ENCODE data around the gene SCARF2. TPM values are rescaled to one million over a fixed set of nuclear protein-coding genes. Genes with fewer than 3 reads are reported as not detected.

SCARF2 gene
- total and polyA plus RNA-seq, 4 donors = 0.15 to 2.0 (median 1.7) TPM

GRCh38 chr22:20408891-20409290 lies 28.7 kb downstream of the SCARF2 start:
- H3K4me3 ChIP-seq (ENCODE audit: low read depth in 1 of 3, low read length in 3 of 3) = no peak overlapping the region
- H3K27ac ChIP-seq (ENCODE audit: low read depth in 1 of 2, low read length in 2 of 2) = no peak overlapping the region
- DNase-seq (ENCODE audit: low spot score) = no peak
- WGBS = 97% methylated on average over 4 of the region's 4 CpGs
- peaks cover 0 to 18% (median 6%) of the 10 kb centered on the region in 4 donors for H3K36me3 ChIP-seq (ENCODE audit: control insufficient read depth in 4 of 4, insufficient read depth in 3 of 4, low read depth in 1 of 4, low read length in 3 of 4)
- H3K27me3 ChIP-seq (ENCODE audit: control insufficient read depth in 4 of 4, insufficient read depth in 4 of 4, low read length in 3 of 4) = no peaks in the 10 kb centered on the region
- no peak for TF ChIP-seq ZBTB33 (IDR thresholded peaks at IDR 0.05)
- no peak for TF ChIP-seq SP1 (IDR thresholded peaks at IDR 0.05)
- TF ChIP-seq GABPA (IDR thresholded peaks at IDR 0.05 in 1 of 2, conservative IDR thresholded peaks at IDR 0.05 in 1 of 2) = no peak
- no peak for TF ChIP-seq MAX (IDR thresholded peaks at IDR 0.05)
- TF ChIP-seq ATF3 (IDR thresholded peaks at IDR 0.05) = no peak
- no peak for TF ChIP-seq CTCF (IDR thresholded peaks at IDR 0.05; ENCODE audit: low read depth, low read length, missing input control)
- TF ChIP-seq YY1 (IDR thresholded peaks at IDR 0.05) = no peak
- TF ChIP-seq RAD21 (IDR thresholded peaks at IDR 0.05) = no peak
- no peak for TF ChIP-seq FOXA2 (IDR thresholded peaks at IDR 0.05)
- no peak for TF ChIP-seq EGR1 (IDR thresholded peaks at IDR 0.05; ENCODE audit: low read depth in 2 of 2)
- H3K4me1 ChIP-seq (ENCODE audit: control insufficient read depth in 4 of 4, insufficient read depth in 4 of 4, low read length in 3 of 4) = no peaks in the 10 kb centered on the region
- H3K9ac ChIP-seq (ENCODE audit: low read depth in 1 of 2, low read length in 2 of 2) = no peak overlapping the region
- H3K9me3 ChIP-seq (ENCODE audit: control insufficient read depth in 4 of 4, low read length in 3 of 4) = no peaks in the 10 kb centered on the region

- DNase-seq (ENCODE audit: low spot score) = no peak
- peaks cover 0 to 18% (median 6%) of the 10 kb centered on the region in 4 donors for H3K36me3 ChIP-seq (ENCODE audit: control insufficient read depth in 4 of 4, insufficient read depth in 3 of 4, low read depth in 1 of 4, low read length in 3 of 4)
- WGBS = 92% methylated on average over 3 of the region's 3 CpGs
Measured at GRCh38 chr22:20407829-20408228, 29.8 kb downstream of the SCARF2 start.

More at GRCh38 chr22:20407829-20408228, 29.8 kb downstream of the SCARF2 start:
- Histone ChIP-seq H3K27ac (ENCODE audit: low read depth in 1 of 2, low read length in 2 of 2) (no peak overlapping the region), H3K27me3 (ENCODE audit: control insufficient read depth in 4 of 4, insufficient read depth in 4 of 4, low read length in 3 of 4) (no peaks in the 10 kb centered on the region), H3K9ac (ENCODE audit: low read depth in 1 of 2, low read length in 2 of 2) (no peak overlapping the region), H3K4me3 (ENCODE audit: low read depth in 1 of 3, low read length in 3 of 3) (no peak overlapping the region), H3K4me1 (ENCODE audit: control insufficient read depth in 4 of 4, insufficient read depth in 4 of 4, low read length in 3 of 4) (peaks cover 0 to 6% (median 4%) of the 10 kb centered on the region in 4 donors), H3K9me3 (ENCODE audit: control insufficient read depth in 4 of 4, low read length in 3 of 4) (no peaks in the 10 kb centered on the region)
- no peak for TF ChIP-seq CTCF (IDR thresholded peaks at IDR 0.05; ENCODE audit: low read depth, low read length, missing input control)
- no peak for TF ChIP-seq YY1 (IDR thresholded peaks at IDR 0.05)
- TF ChIP-seq HNF4A (conservative IDR thresholded peaks at IDR 0.05) = no peak
- TF ChIP-seq RAD21 (IDR thresholded peaks at IDR 0.05) = no peak
- TF ChIP-seq TAF1 (conservative IDR thresholded peaks at IDR 0.05) = no peak
- TF ChIP-seq FOXA1 (IDR thresholded peaks at IDR 0.05) = no peak
- no peak for TF ChIP-seq MAX (IDR thresholded peaks at IDR 0.05)
- no peak for TF ChIP-seq RXRA (IDR thresholded peaks at IDR 0.05)
- TF ChIP-seq ZBTB33 (IDR thresholded peaks at IDR 0.05) = no peak
- no peak for TF ChIP-seq EGR1 (IDR thresholded peaks at IDR 0.05; ENCODE audit: low read depth in 2 of 2)
- TF ChIP-seq SP1 (IDR thresholded peaks at IDR 0.05) = no peak
- TF ChIP-seq REST (IDR thresholded peaks at IDR 0.05) = no peak
- no peak for TF ChIP-seq FOXA2 (IDR thresholded peaks at IDR 0.05)
- TF ChIP-seq JUND (IDR thresholded peaks at IDR 0.05) = no peak
